Kidney tubule cell (primary cell): Measurements from ENCODE around the gene ABCC5.
"Not testable (repeated sequence)": the region's sequence is repeated elsewhere in the genome, so short reads cannot be mapped to it uniquely, and the experiment has no call there.

Source experiments
- DNase-seq: peaks from one replicate; pipeline ENCODE4 v3.0.0-alpha.2; 2018; ENCODE audit warnings: low spot score

ABCC5 gene

DNA sequence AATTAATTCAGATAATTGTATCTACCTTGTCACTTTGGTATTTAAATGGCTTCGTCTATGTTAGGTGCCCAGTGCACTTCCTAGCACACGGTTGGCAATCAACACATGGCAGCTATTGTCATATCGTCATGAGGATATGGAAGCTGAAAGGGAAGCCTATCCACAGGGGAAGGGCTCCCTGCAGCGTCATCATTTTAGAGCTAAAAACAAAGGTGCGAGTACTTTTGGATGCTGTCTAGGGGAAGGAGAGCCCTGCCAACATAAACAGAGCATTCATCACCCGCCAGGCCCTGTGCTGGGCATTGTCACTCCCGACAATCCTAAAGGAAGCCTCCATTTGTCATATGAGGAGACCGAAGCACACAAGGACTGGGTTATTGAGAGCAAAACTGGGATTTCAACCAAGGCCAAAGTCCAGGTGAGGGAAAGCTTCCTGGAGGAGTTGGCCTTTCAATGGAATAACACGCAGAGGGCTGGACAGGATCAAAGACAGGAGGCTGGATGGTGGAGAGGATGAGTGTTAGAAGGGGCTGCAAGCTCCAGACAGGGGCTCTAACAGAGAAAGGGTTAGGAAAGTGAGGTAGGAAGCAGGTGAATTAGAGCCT lies 125.0 kb downstream of the ABCC5 start:
- no peak for DNase-seq

DNA sequence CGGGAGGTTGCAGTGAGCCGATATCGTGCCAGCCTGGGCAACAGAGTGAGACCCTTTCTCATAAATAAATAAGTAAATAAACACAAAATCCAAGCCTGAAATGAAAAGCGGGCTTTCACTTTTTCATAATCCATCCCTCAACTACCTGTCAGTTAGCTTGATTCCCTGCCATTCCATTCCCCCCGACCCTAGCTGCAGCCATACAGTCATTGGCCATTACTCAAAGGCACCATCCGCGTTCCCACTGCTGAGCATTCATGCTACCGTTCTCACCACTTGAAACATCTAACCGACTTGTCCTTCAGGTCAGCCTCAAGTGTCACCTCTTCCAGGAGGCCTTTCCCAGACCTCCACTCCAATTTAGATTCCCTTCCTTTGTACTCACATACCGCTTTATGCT lies 131.9 kb downstream of the ABCC5 start:
- no peak for DNase-seq

DNA sequence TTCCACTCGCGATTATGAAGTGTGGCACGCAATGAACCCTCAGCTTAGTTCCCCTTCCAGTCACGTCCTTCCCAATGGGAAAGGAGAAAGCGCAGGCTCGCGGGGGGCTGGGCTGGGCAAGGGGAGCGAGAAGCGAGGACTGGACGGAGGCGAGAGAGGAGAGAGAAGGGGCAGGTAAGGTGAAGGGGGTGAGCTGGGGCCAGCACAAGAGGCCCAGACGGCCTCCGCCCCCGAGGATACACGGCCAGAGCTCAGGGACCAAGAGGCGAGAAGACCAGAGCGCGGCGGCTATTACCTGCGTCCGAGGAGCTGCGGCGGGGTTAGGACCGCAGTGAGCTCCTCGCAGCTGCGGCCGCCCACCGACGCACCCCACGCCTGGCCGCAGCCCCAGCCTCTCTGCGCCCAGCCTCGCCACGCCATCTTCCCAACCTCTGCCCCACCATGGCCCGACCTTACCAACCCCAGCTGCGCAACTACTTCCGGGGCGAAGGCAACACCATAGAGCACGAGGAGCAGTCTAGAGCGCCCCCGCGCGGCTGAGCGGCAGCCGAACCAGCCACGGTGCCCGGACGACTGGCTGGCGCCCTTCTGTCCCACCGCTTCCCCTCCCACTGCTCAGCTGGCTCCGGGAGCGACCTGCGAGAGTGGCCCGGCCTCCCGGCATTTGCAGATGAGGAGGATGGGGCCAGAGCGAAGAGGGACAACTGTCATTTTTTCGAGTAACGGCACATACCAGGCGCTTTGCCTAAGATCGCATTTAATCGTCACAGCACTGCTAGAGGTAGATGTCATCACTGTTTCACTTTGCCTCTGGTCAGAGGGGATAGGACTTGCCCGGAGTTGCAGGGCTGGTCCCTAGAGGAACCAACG lies 133.0 kb downstream of the ABCC5 start, which contains the start of gene PARL:
PARL (minus strand) TSS at position 454 of the 870 bp plus-strand sequence; CDS start at position 420, 34 bp downstream.
- peak; percentile 93 for DNase-seq

DNA sequence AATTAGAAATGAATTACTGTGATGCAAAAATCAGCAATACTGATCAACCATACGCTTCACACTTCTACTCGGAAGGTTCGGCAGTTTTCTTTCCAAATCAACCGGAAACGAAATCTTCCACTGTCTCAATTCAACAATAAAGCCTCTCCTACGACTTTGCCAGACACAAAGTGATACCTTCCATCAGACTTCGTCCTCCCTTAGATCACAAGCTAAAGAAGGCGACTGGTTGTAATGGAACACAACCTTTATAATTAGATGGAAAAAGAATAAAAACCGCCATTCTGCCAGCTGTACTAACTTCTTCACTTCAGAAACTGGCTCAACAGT lies 133.6 kb downstream of the ABCC5 start:
- DNase-seq, result no peak

DNA sequence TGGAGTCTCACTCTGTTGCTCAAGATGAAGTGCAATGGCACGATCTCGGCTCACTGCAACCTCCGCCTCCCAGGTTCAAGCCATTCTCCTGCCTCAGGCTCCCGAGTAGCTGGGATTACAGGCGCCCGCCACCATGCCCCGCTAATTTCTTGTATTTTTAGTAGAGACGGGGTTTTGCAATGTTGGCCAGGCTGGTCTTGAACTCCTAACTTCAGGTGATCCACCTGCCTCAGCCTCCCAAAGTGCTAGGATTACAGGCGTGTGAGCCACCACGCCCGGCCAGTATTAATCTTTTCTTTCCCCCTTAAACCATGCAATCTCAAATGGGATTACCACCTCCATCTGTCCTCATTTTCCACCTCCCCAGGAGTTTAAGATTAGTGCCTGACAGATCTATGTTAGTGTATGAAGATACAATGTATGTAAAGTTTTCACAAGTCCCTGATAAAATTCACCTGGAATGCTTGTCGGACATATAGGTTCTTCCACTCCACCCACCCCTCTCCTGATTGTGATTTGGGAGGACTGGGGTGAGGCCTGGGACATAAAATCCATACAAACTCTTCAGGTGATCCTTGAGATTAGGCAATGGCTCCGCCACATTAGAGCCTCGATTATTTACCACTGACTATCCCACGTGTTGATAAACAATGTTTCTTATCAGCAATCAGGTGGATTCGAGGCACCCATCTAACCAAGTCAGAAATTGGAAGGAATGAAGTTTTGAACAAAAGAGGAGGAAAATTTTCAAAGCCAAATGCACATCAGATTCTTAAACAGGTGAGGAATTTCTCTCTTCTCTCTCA lies 134.2 kb downstream of the ABCC5 start:
- DNase-seq, result no peak

DNA sequence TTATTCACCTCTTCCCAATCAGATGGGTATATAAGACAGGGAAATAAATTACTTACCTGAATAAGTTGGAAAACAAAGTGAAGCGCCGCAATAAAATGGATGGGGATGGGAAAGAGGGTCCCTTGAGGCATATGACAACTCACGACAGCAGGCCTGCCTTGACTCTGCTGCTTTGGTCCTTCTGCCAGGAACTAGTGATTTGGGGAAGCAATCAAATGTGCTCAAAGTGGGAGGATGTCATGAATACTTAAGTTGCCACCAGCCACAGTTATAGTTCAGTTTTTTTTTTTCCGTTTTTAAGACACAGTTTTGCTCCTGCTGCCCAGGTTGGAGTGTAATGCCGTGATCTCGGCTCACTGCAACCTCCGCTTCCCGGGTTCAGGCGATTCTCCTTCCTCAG lies 137.6 kb downstream of the ABCC5 start:
- no peak for DNase-seq

DNA sequence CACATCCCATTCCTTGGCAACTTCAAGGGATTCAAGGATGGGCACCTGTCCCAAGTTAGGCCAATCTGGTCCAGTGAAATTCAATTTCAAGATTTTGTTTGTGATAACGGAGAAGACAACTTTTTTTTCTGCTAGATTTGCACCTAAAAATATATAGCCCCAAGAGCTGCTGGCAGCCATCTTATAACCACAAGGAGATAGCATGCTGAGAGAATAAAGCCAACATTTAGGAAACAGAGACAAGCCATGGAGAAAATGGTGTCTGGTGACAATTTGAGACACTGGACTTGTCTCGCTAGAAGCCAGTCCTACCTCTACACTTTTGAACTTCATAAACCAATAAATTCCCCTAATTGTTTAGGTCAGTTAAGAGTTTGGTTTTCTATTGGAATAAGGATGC lies 138.4 kb downstream of the ABCC5 start:
- DNase-seq, result no peak

DNA sequence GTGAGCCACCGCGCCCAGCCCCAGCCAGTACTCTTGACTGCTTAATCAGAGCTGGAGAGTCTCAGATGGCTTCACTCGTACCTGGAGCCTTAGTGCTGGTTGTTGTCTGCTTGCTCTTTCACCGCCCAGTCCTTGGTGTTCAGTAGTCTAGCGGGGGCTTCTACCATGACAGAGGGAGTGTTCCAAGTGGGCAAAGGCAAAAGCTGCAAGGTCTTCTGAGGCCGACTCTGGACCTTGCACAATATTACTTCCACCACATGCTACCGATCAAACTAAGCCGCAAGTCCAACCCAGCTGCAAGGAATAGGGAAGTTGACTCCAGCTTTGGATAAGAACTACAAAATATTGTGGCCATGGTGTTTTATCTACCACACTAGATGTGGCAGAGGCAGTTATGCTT lies 139.6 kb downstream of the ABCC5 start:
- no peak for DNase-seq

DNA sequence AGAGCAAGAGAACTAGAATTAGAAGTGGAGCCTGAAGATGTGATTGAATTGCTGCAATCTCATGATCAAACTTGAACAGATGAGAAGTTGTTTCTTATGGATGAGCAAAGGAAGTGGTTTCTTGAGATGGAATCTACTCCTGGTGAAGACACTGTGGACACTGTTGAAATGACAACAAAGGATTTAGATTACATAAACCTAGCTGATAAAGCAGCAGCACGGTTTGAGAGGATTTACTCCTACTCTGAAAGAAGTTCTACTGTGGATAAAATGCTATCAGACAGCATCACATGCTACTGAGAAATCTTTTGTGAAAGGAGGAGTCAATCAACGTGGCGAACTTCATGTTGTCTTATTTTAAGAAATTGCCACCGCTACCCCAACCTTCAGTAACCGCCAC lies 140.5 kb downstream of the ABCC5 start:
- not testable (repeated sequence) for DNase-seq

DNA sequence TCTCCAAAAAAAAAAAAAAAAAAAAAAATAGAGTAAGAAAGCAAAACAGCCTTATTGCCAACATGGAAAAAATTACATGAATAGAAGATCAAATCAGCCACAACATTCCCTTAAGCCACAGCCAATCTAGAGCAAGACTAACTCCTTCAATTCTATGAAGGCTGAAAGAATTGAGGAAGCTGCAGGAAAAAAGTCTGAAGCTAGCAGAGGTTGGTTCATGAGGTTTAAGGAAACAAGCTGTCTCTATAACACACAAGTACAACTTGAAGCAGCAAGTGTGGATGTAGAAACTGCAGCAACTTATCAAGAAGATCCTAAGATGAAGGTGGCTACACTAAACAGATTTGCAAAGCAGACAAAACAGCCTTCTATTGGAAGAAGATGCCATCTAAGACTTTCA lies 142.3 kb downstream of the ABCC5 start:
- no peak for DNase-seq

DNA sequence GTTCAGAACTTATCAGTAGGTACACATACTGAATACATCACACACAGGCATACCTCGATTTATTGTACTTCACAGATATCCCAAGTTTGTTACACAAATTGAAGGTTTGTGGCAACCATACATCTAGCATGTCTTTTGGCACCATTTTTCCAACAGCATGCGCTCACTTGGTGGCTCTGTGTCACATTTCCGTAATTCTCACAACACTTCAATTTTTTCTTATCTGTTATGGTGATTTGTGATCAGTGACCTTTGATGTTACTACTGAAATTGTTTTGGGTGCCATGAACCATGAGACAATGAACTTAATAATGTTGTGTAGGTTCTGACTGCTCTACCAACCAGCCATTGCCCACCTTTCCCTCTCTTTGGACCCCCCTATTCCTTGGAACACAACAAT lies 143.8 kb downstream of the ABCC5 start:
- DNase-seq, result no peak

DNA sequence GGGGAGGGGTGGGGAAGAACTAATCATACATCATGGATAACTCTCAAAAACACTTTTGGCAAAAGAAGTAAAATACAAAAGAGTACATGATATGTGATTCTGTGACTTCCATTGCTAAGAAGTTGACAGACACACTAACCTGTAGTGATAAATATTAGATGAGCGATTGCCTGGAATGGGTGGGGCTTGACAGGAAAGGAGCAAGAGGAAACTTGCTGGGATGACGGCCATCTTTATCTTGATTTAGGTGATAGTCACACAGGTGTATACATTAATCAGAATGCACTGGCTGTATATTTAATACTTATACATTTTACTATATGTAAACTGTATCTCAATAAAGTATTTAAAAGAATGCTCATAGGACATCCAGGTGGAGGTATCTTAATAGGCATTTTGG lies 146.1 kb downstream of the ABCC5 start:
- DNase-seq, result no peak

DNA sequence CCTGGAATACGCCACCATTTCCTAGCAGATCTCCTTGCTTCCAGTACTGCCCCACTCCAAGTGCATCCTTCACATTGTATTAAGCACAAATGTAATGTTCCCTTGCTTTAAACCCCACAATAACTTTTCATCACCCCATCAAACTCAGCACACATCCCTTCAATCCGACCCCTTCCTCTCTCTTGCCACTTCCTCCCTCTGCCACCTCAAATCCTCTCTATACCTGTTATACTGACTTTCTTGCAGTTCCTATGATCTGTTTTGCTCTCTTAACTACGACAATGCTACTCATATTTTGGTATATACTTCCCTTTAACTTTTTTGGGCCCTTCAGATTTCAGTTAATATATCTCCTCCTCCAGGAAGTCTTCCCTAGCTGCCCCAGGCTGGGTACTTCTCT lies 147.1 kb downstream of the ABCC5 start:
- no peak for DNase-seq
